Purkinje cell (primary cell): ENCODE results near the gene HCCS. TPM values are rescaled to one million over a fixed set of nuclear protein-coding genes. Genes with fewer than 3 reads are reported as not detected.

ENCODE experiments used
- polyA plus RNA-seq: library from polyadenylated mRNA; unstranded; fragments of >200 nt; fragmentation: Nextera tagmentation; gene quantifications from 2 replicates; pipeline ENCODE4 v1.2.1, GENCODE V29; 2014

The HCCS gene
- 33.7 and 43.6 TPM in 2 replicates for polyA plus RNA-seq

GRCh38 chrX:11111037-11111851 lies at the start of gene HCCS:
Gene HCCS, plus strand, starts transcription at chrX:11111332. Its CDS starts 729 bp downstream, at chrX:11112061.

Other genes starting within 250 kb of the HCCS start
- not detected in 2 replicates for gene AMELX, start 182.1 kb downstream of the HCCS start, polyA plus RNA-seq